ENCODE data around the gene CEACAM6. TPM values are rescaled to one million over a fixed set of nuclear protein-coding genes. Genes with fewer than 3 reads are reported as not detected.

CEACAM6 gene
- polyA plus RNA-seq, 1 of the 3 experiments (the other 2 are of a cell fraction), result not detected

- DNase-seq, result no peak
- Histone ChIP-seq H3K4me2 (no peak overlapping the region), H3K4me1 (ENCODE audit: control insufficient read depth in 1 of 2, insufficient read depth in 2 of 2, low read depth in 1 of 2, low read length in 1 of 2) (no peaks in the 10 kb centered on the region; a peak in 1 of 4 replicates), H2AFZ (ENCODE audit: low read depth) (no peak overlapping the region), H3K27me3 (ENCODE audit: insufficient read depth) (peaks cover 58% of the 10 kb centered on the region), H3F3A (replicated peaks; ENCODE audit: insufficient read depth) (no peaks in the 10 kb centered on the region), H3K79me2 (ENCODE audit: insufficient read depth) (no peaks in the 10 kb centered on the region), H3K27ac (ENCODE audit: low read depth in 2 of 2, low read length in 1 of 2) (no peak overlapping the region), H3K9me3 (no peaks in the 10 kb centered on the region), H3K36me3 (replicated peaks in 1 of 2; ENCODE audit: control insufficient read depth in 1 of 2, insufficient read depth in 2 of 2, low read length in 1 of 2) (no peaks in the 10 kb centered on the region), H3K4me3 (ENCODE audit: low read depth in 2 of 2, low read length in 1 of 2) (no peak overlapping the region), H4K20me1 (ENCODE audit: insufficient read depth) (no peaks in the 10 kb centered on the region), H3K9ac (no peak overlapping the region), H3K9me2 (no peaks in the 10 kb centered on the region)
- CTCF ChIA-PET, result interaction anchor here (0.8 to 1.6 kb wide), 5 partner anchors 9 to 104 kb away, joined by 3 to 4 read pairs (median 3); no protein-coding TSS in a partner anchor
- TF ChIP-seq GATA2 (CRISPR knock-in tag; IDR thresholded peaks at IDR 0.05) (no peak), RAD21 (IDR thresholded peaks at IDR 0.05; ENCODE audit: low read length) (no peak), PBX3 (IDR thresholded peaks at IDR 0.05) (no peak)
- 31% methylated on average over 5 of the region's 5 CpGs for WGBS (ENCODE audit: low lambda C conversion rate)
- POLR2A ChIA-PET, result no interaction called here
These were observed 9.6 kb upstream of the CEACAM6 start for GRCh38 chr19:41745756-41746155.

GRCh38 chr19:41746593-41747227, 8.6 kb upstream of the CEACAM6 start:
- POLR2A ChIA-PET, result no interaction called here
- no peaks in the 10 kb centered on the region; a peak in 1 of 4 replicates for H3K4me1 ChIP-seq (ENCODE audit: control insufficient read depth in 1 of 2, insufficient read depth in 2 of 2, low read depth in 1 of 2, low read length in 1 of 2)
- no peak overlapping the region for H3K4me2 ChIP-seq
- H3K36me3 ChIP-seq (replicated peaks in 1 of 2; ENCODE audit: control insufficient read depth in 1 of 2, insufficient read depth in 2 of 2, low read length in 1 of 2), result no peaks in the 10 kb centered on the region
- no peak overlapping the region for H3K9ac ChIP-seq
- no peaks in the 10 kb centered on the region for H3F3A ChIP-seq (replicated peaks; ENCODE audit: insufficient read depth)
- H3K27me3 ChIP-seq (ENCODE audit: insufficient read depth), result peaks cover 55% of the 10 kb centered on the region
- peak; percentile 40 for DNase-seq
- no peaks in the 10 kb centered on the region for H3K9me3 ChIP-seq
- no peak overlapping the region for H2AFZ ChIP-seq (ENCODE audit: low read depth)
- H3K4me3 ChIP-seq (ENCODE audit: low read depth in 2 of 2, low read length in 1 of 2), result no peak overlapping the region
- no peak overlapping the region for H3K27ac ChIP-seq (ENCODE audit: low read depth in 2 of 2, low read length in 1 of 2)
- WGBS (ENCODE audit: low lambda C conversion rate), result 13% methylated on average over 11 of the region's 11 CpGs
- no peaks in the 10 kb centered on the region for H3K9me2 ChIP-seq
- no peaks in the 10 kb centered on the region for H4K20me1 ChIP-seq (ENCODE audit: insufficient read depth)
- TF ChIP-seq SMC3 (IDR thresholded peaks at IDR 0.05; ENCODE audit: low read depth, low read length) (peak; percentile 13; the same call in 1 of the 2 replicates), POLR2AphosphoS5 (IDR thresholded peaks at IDR 0.05; ENCODE audit: low read depth, low read length) (no peak), USF2 (IDR thresholded peaks at IDR 0.05; ENCODE audit: borderline replicate concordance, low read depth, low read length) (no peak), MAX (IDR thresholded peaks at IDR 0.05; ENCODE audit: low read depth) (no peak), REST (IDR thresholded peaks at IDR 0.05; ENCODE audit: low read depth, low read length) (no peak), JUND (IDR thresholded peaks at IDR 0.05) (no peak), MEF2A (IDR thresholded peaks at IDR 0.05; ENCODE audit: borderline replicate concordance, low read depth) (no peak), RCOR1 (IDR thresholded peaks at IDR 0.05; ENCODE audit: low read length) (no peak), RFX5 (IDR thresholded peaks at IDR 0.05; ENCODE audit: low read length) (no peak), RAD21 (IDR thresholded peaks at IDR 0.05; ENCODE audit: low read length) (peak; percentile 58), FOXJ3 (CRISPR knock-in tag; IDR thresholded peaks at IDR 0.05) (no peak), MXI1 (IDR thresholded peaks at IDR 0.05; ENCODE audit: low read depth, low read length) (no peak), NFIC (IDR thresholded peaks at IDR 0.05; ENCODE audit: borderline replicate concordance) (no peak), CTCF (IDR thresholded peaks at IDR 0.05) (peak; percentile 56), TCF12 (IDR thresholded peaks at IDR 0.05) (no peak), GATA2 (CRISPR knock-in tag; IDR thresholded peaks at IDR 0.05) (no peak), ELF1 (IDR thresholded peaks at IDR 0.05) (no peak)
- H3K79me2 ChIP-seq (ENCODE audit: insufficient read depth), result no peaks in the 10 kb centered on the region
- CTCF ChIA-PET, result interaction anchor here (0.7 to 1.6 kb wide), 7 partner anchors 8 to 105 kb away, joined by 3 to 4 read pairs (median 3); partner anchors contain the start of gene CEACAM5

Measured in SK-N-SH (cell line).